Gastrocnemius medialis (tissue), 4 donors: Measurements from ENCODE around the gene CHCHD10.

Experiments
- CTCF ChIP-seq, 5 experiments: fragments of 450-650 bp in 3 of 5; fragments of 200-600 bp in 2 of 5; sonication (generic) in 2 of 5; IDR thresholded peaks in 4 of 5; conservative IDR thresholded peaks in 1 of 5; 1 replicate in 4 of 5; 2 replicates in 1 of 5; pipeline ENCODE4 v1.5.1; 2016 to 2019; ENCODE audit warnings: antibody characterized with exemption in 5 of 5, mild to moderate bottlenecking in 3 of 5, moderate library complexity in 3 of 5
- POLR2A ChIP-seq, 2 donors: fragments of 450-650 bp; IDR thresholded peaks; one replicate each; pipeline ENCODE4 v1.6.1; 2017; ENCODE audit warnings: antibody characterized with exemption in 2 of 2, mild to moderate bottlenecking in 2 of 2, moderate library complexity in 2 of 2

DNA sequence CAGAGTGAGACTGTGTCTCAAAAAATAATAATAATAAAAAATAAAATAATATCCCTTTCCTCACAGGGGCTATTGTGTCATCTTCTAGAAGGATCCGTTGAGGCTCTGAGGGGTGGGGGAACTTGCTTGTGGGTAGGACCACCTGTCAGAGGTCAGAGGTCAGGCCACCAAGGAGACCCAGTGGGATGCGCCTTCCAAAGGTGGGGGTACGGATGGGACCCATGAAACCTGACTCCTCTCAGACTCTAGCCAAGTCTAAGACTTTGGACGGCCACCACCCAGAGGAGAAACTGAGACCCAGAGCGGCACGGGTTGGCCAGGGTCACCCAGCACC, 4.5 kb upstream of the CHCHD10 start:
- TF ChIP-seq CTCF (IDR thresholded peaks at IDR 0.05 in 4 of 5, conservative IDR thresholded peaks at IDR 0.05 in 1 of 5) (no peak), POLR2A (IDR thresholded peaks at IDR 0.05) (no peak)
